ENCODE results near the gene GHR. TPM values are rescaled to one million over a fixed set of nuclear protein-coding genes. Genes with fewer than 3 reads are reported as not detected.

GHR gene
- total RNA-seq, 1 donor = 5.4 TPM

DNA sequence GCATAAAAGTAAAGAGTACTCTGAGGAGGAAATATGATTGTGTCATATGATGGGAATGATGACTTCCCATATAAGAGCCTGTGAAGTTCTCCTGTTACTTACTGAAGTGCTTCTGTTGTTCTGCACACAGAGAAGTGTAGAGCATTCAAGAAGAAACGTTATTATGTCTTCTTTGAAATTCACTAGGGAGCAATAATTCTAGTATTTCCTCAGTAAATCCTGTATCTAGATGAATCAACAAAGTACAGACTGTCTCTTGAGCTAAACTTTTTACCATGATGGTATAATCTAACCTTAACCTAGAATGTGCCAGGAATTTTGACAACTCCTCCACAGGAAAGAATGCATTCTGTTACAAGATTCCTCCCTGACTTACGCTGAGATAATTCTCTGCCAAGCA, 18.9 kb upstream of the GHR start:
- no peaks in the 10 kb centered on the region for H3K36me3 ChIP-seq (ENCODE audit: insufficient read depth, low read length)
- no peak for TF ChIP-seq CTCF (IDR thresholded peaks at IDR 0.05; ENCODE audit: extremely low read depth, low read depth, low read length)
- no peaks in the 10 kb centered on the region for H4K20me1 ChIP-seq (ENCODE audit: insufficient read depth, low read length)
- DNase-seq (ENCODE audit: insufficient read length, low spot score, missing footprints) = no peak
- no peak overlapping the region for H3K4me2 ChIP-seq (ENCODE audit: insufficient read depth, low read length)
- H3K27me3 ChIP-seq (ENCODE audit: insufficient read depth, low read length) = no peaks in the 10 kb centered on the region
- H3K4me3 ChIP-seq (ENCODE audit: insufficient read depth, low read length) = no peak overlapping the region
- no peaks in the 10 kb centered on the region for H3K79me2 ChIP-seq (ENCODE audit: insufficient read depth, low read length)
- H2AFZ ChIP-seq (ENCODE audit: low read length) = no peak overlapping the region
- H3K4me1 ChIP-seq (ENCODE audit: insufficient read depth, low read length) = no peaks in the 10 kb centered on the region
- no peak overlapping the region for H3K27ac ChIP-seq (ENCODE audit: low read depth, low read length)
- H3K9me3 ChIP-seq (ENCODE audit: low read depth, low read length) = no peaks in the 10 kb centered on the region

- Histone ChIP-seq H3K9me3 (ENCODE audit: low read depth, low read length) (no peaks in the 10 kb centered on the region), H3K36me3 (ENCODE audit: insufficient read depth, low read length) (no peaks in the 10 kb centered on the region), H3K27me3 (ENCODE audit: insufficient read depth, low read length) (no peaks in the 10 kb centered on the region), H3K4me1 (ENCODE audit: insufficient read depth, low read length) (peaks cover 8% of the 10 kb centered on the region), H4K20me1 (ENCODE audit: insufficient read depth, low read length) (no peaks in the 10 kb centered on the region), H3K79me2 (ENCODE audit: insufficient read depth, low read length) (no peaks in the 10 kb centered on the region), H2AFZ (ENCODE audit: low read length) (no peak overlapping the region), H3K27ac (ENCODE audit: low read depth, low read length) (no peak overlapping the region), H3K4me2 (ENCODE audit: insufficient read depth, low read length) (no peak overlapping the region), H3K4me3 (ENCODE audit: insufficient read depth, low read length) (no peak overlapping the region)
- DNase-seq (ENCODE audit: insufficient read length, low spot score, missing footprints) = no peak
- TF ChIP-seq CTCF (IDR thresholded peaks at IDR 0.05; ENCODE audit: extremely low read depth, low read depth, low read length) = no peak
These were observed 3.9 kb upstream of the GHR start for GRCh38 chr5:42419294-42419693.

- Histone ChIP-seq H2AFZ (ENCODE audit: low read length) (peak overlapping the region; percentile 97), H3K27me3 (ENCODE audit: insufficient read depth, low read length) (no peaks in the 10 kb centered on the region), H3K9me3 (ENCODE audit: low read depth, low read length) (no peaks in the 10 kb centered on the region), H3K79me2 (ENCODE audit: insufficient read depth, low read length) (no peaks in the 10 kb centered on the region), H3K4me2 (ENCODE audit: insufficient read depth, low read length) (peak overlapping the region; percentile 99), H3K4me1 (ENCODE audit: insufficient read depth, low read length) (peaks cover 8% of the 10 kb centered on the region), H4K20me1 (ENCODE audit: insufficient read depth, low read length) (no peaks in the 10 kb centered on the region), H3K27ac (ENCODE audit: low read depth, low read length) (no peak overlapping the region), H3K36me3 (ENCODE audit: insufficient read depth, low read length) (no peaks in the 10 kb centered on the region), H3K4me3 (ENCODE audit: insufficient read depth, low read length) (peak overlapping the region; percentile 71)
- TF ChIP-seq CTCF (IDR thresholded peaks at IDR 0.05; ENCODE audit: extremely low read depth, low read depth, low read length) = no peak
- DNase-seq (ENCODE audit: insufficient read length, low spot score, missing footprints) = peak; percentile 53
These were observed 471 bp upstream of the GHR start for GRCh38 chr5:42422656-42423280.

DNA sequence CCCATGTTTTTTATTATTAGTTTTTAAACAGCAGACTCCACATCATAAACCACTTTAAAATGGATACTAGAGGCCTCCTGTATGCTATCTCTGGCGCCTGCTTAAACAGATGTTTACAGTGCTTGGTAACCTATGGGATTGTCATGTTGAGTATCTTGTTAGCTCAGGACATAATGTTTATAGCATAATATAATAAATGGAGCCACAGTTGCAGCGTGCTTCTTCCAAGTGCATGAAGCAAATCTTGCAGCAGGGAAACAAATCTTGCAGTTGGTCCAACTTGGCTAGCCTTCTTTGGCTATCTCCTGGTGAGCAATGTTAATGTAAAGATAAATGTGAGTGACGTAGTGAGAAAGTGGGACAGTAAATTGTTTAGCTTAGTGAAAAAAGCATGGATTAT, 2.8 kb downstream of the GHR start:
- H3K79me2 ChIP-seq (ENCODE audit: insufficient read depth, low read length) = no peaks in the 10 kb centered on the region
- no peaks in the 10 kb centered on the region for H3K9me3 ChIP-seq (ENCODE audit: low read depth, low read length)
- no peaks in the 10 kb centered on the region for H4K20me1 ChIP-seq (ENCODE audit: insufficient read depth, low read length)
- DNase-seq (ENCODE audit: insufficient read length, low spot score, missing footprints) = no peak
- no peaks in the 10 kb centered on the region for H3K36me3 ChIP-seq (ENCODE audit: insufficient read depth, low read length)
- no peak for TF ChIP-seq CTCF (IDR thresholded peaks at IDR 0.05; ENCODE audit: extremely low read depth, low read depth, low read length)
- H3K4me2 ChIP-seq (ENCODE audit: insufficient read depth, low read length) = no peak overlapping the region
- no peak overlapping the region for H3K4me3 ChIP-seq (ENCODE audit: insufficient read depth, low read length)
- peaks cover 8% of the 10 kb centered on the region for H3K4me1 ChIP-seq (ENCODE audit: insufficient read depth, low read length)
- no peak overlapping the region for H2AFZ ChIP-seq (ENCODE audit: low read length)
- H3K27me3 ChIP-seq (ENCODE audit: insufficient read depth, low read length) = no peaks in the 10 kb centered on the region
- no peak overlapping the region for H3K27ac ChIP-seq (ENCODE audit: low read depth, low read length)

All from osteoblast (primary cell).